ENCODE results near the gene TPM1.

TPM1 gene

DNA sequence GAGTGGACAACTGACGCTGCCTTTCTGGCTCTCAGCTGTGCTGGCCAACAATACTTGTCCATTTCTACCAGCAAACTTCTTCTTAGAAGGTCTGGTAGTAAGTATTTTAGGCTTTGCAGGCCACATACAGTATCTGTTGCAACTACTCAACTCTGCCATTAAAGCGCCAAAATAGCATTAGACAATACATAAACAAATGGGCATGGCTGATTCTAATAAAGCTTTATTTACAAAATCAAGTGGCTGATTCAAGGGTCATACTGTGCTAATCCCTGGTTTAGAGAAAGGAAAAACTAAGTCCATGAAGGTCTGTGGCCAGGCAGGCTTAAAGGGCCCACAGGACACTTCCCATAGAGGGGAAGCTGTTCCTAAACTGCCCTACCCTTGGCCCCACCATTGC is 26.3 kb upstream of the TPM1 start:
- no peak for DNase-seq (ENCODE audit: low read depth)
- TF ChIP-seq, protein P1, sequence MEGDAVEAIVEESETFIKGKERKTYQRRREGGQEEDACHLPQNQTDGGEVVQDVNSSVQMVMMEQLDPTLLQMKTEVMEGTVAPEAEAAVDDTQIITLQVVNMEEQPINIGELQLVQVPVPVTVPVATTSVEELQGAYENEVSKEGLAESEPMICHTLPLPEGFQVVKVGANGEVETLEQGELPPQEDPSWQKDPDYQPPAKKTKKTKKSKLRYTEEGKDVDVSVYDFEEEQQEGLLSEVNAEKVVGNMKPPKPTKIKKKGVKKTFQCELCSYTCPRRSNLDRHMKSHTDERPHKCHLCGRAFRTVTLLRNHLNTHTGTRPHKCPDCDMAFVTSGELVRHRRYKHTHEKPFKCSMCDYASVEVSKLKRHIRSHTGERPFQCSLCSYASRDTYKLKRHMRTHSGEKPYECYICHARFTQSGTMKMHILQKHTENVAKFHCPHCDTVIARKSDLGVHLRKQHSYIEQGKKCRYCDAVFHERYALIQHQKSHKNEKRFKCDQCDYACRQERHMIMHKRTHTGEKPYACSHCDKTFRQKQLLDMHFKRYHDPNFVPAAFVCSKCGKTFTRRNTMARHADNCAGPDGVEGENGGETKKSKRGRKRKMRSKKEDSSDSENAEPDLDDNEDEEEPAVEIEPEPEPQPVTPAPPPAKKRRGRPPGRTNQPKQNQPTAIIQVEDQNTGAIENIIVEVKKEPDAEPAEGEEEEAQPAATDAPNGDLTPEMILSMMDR (IDR thresholded peaks at IDR 0.05; ENCODE audit: low read length, missing control alignments), result no peak
- no peak overlapping the region for H3K4me3 ChIP-seq (replicated peaks; ENCODE audit: low read depth, low read length)

DNA sequence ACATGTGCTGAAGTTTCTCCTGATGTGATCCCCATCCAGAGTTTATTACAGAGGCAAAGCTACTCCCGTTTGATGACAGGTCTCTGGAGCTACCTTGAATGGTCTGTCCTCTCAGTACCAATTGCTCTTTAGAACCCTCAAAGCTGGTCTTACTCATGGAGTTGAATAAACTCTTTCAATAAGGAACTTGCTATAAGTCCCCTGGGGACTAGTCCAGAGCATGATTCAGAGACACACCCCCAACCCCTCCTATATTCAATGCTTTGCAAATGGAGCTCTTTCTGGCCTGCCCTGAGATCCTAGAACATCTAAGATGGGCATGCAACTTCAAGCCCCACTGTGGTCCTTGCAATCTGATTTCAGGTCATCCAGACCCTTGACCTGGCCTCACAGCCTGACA is 23.9 kb upstream of the TPM1 start:
- no peak overlapping the region for H3K4me3 ChIP-seq (replicated peaks; ENCODE audit: low read depth, low read length)
- TF ChIP-seq, protein P1 (IDR thresholded peaks at IDR 0.05; ENCODE audit: low read length, missing control alignments), result no peak
- DNase-seq (ENCODE audit: low read depth), result peak; percentile 48

DNA sequence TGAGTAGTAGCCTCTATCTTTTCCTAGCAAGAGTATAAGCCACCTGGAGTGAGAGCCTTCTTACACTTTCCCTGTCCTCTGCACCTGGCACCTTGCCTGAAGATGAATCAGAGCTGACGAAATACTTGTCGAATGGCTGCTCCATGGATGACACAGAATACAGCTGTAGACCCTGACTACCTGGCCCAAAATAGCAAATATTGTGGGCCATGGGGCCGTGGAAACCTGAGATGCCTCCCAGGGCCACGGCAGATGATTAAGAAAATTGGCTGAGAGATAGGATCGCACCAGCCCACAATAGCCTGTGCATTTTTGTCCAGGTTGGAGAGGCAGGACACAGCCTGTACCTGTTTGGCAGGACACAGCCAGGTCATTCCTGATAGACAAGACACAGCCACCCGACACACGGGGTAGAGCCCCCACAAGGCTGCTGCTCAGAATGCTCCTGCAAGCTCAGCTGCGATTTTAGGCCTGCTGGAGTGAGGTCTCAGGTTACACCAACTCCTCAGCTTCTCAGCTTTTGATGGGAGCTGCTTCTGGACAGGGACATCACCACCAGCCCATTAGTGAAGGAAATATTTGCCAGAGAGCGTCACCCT is 22.9 kb upstream of the TPM1 start:
- TF ChIP-seq, protein P1 (IDR thresholded peaks at IDR 0.05; ENCODE audit: low read length, missing control alignments), result no peak

DNA sequence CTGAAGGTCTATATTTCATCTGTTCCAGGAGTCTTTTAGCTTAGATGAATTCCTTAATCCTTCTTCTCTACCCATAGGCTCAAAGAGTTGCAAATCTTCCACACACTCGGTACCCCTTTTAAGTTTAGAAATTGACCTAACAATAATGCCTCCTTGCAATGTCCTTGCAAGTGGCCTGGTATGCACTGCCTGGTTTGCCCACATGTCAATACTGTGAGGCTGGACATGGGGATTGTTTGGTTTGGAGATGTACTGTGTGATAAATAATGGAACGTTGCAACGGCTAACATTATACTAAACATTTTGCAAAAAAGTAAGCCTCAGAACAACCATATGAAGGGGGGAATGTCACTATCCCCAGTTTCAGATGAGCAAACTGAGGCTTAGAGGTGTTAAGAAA is 22.4 kb upstream of the TPM1 start:
- TF ChIP-seq, protein P1 (IDR thresholded peaks at IDR 0.05; ENCODE audit: low read length, missing control alignments), result no peak
- no peak overlapping the region for H3K4me3 ChIP-seq (replicated peaks; ENCODE audit: low read depth, low read length)
- no peak for DNase-seq (ENCODE audit: low read depth)

More for the DNA sequence above, 22.9 kb upstream of the TPM1 start:
- no peak overlapping the region for H3K4me3 ChIP-seq (replicated peaks; ENCODE audit: low read depth, low read length)
- DNase-seq (ENCODE audit: low read depth), result peak; percentile 85

DNA sequence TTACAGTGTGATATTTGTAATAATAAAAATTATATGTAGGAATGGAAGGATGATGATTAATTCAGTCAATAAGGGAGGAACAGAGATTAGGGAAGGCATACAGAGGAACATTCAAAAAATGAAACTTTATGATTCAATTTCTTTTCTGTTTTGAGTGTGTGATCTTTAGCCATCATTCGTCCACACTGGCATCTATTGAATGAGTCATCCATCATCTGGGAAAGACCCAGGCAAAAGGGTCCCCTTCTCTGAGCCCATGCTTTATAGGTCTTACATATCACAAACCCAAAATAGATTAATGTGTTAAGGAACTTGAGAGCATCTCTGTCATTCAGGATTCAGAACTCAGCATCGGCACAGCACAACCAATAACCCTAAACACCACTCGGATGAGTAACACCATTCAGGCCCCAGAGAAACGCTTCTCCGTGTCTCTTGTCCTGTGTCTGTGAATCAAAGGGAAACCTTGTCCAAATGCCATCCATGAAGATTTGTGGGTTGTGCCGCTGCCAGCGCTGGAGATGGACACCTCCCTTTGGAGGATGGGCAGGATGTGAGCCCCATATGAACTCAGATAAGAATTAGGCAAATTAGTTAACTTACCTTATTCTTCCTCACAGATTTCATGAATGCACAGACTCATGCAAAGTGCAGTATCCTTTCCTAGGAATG is 21.7 kb upstream of the TPM1 start:
- TF ChIP-seq, protein P1 (IDR thresholded peaks at IDR 0.05; ENCODE audit: low read length, missing control alignments), result no peak
- no peak for DNase-seq (ENCODE audit: low read depth)
- no peak overlapping the region for H3K4me3 ChIP-seq (replicated peaks; ENCODE audit: low read depth, low read length)

DNA sequence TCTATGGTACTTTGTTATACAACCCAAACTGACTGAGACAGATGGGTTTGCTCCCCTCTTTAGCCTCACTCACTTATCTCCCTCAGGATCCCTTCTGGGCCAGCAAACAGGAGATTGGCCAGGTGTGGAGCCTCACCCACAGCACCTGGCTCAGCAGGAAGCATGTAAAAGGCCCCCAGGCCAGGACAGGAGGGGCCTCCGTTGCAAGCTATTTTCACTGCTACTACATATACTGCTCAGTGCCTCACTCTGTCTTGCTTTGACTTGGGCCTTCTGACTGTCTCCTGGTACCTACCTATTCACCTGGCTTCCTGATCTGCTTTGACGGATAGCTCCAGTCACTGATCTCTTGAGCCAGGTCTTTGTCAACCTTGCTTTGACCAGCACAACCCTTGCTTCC is 20.4 kb upstream of the TPM1 start:
- no peak overlapping the region for H3K4me3 ChIP-seq (replicated peaks; ENCODE audit: low read depth, low read length)
- TF ChIP-seq, protein P1 (IDR thresholded peaks at IDR 0.05; ENCODE audit: low read length, missing control alignments), result no peak
- DNase-seq (ENCODE audit: low read depth), result no peak

DNA sequence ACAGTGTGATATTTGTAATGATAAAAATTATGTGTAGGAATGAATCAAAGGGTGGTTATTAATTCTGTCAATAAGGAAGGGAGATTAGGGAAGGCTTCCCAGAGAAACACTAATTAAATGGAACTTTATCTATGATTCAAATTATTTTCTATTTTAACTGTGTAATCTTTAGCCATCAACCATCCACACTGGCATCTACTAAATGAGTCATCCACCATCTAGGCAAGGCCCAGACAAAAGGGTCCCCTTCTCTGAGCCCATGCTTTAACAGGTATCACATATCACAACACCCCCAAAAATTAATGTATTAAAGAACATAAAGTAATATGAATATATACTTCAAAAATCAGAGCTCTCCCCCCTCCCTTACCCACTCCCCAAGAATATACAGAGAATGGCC is 19.9 kb upstream of the TPM1 start:
- no peak for DNase-seq (ENCODE audit: low read depth)
- TF ChIP-seq, protein P1 (IDR thresholded peaks at IDR 0.05; ENCODE audit: low read length, missing control alignments), result no peak
- H3K4me3 ChIP-seq (replicated peaks; ENCODE audit: low read depth, low read length), result no peak overlapping the region

All from fibroblast of pulmonary artery (primary cell).